ENCODE results near the gene LRMDA. TPM values are rescaled to one million over a fixed set of nuclear protein-coding genes. Genes with fewer than 3 reads are reported as not detected.

LRMDA gene
- total RNA-seq, 3 donors from 2014 or later, result 8.3 to 17.1 (median 11.1) TPM

- H3K9me3 ChIP-seq, result no peaks in the 10 kb centered on the region
- H3K27ac ChIP-seq, result peak overlapping the region; percentile 15 to 59
- TF ChIP-seq POLR2AphosphoS5 (IDR thresholded peaks at IDR 0.05) (no peak), CTCF (IDR thresholded peaks at IDR 0.05) (no peak), POLR2A (IDR thresholded peaks at IDR 0.05) (no peak)
- H3K4me1 ChIP-seq, result no peaks in the 10 kb centered on the region
- no peak overlapping the region for H3K4me3 ChIP-seq
- no peak for DNase-seq (ENCODE audit: low spot score in 2 of 2)
- H3K36me3 ChIP-seq, result no peaks in the 10 kb centered on the region
- intact Hi-C loops (cut with DNase I; ENCODE audit: low total_unique reads), result no loop called here
- H3K27me3 ChIP-seq, result no peaks in the 10 kb centered on the region
These were observed 457.6 kb downstream of the LRMDA start for GRCh38 chr10:75889051-75889450.

GRCh38 chr10:75894761-75895160, 463.3 kb downstream of the LRMDA start:
- no peaks in the 10 kb centered on the region for H3K36me3 ChIP-seq
- no peak overlapping the region for H3K27ac ChIP-seq
- intact Hi-C loops (cut with DNase I; ENCODE audit: low total_unique reads), result no loop called here
- no peaks in the 10 kb centered on the region for H3K4me1 ChIP-seq
- no peak for TF ChIP-seq POLR2A (IDR thresholded peaks at IDR 0.05)
- TF ChIP-seq CTCF (IDR thresholded peaks at IDR 0.05), result no peak
- no peak for TF ChIP-seq POLR2AphosphoS5 (IDR thresholded peaks at IDR 0.05)
- no peak overlapping the region for H3K4me3 ChIP-seq
- H3K27me3 ChIP-seq, result no peaks in the 10 kb centered on the region
- no peak for DNase-seq (ENCODE audit: low spot score in 2 of 2)
- H3K9me3 ChIP-seq, result no peaks in the 10 kb centered on the region

GRCh38 chr10:75895259-75895658, 463.8 kb downstream of the LRMDA start:
- Histone ChIP-seq H3K27ac (no peak overlapping the region), H3K4me3 (no peak overlapping the region), H3K36me3 (no peaks in the 10 kb centered on the region), H3K9me3 (no peaks in the 10 kb centered on the region), H3K27me3 (no peaks in the 10 kb centered on the region), H3K4me1 (no peaks in the 10 kb centered on the region)
- TF ChIP-seq POLR2AphosphoS5 (IDR thresholded peaks at IDR 0.05) (no peak), CTCF (IDR thresholded peaks at IDR 0.05) (no peak), POLR2A (IDR thresholded peaks at IDR 0.05) (no peak)
- intact Hi-C loops (cut with DNase I; ENCODE audit: low total_unique reads), result no loop called here
- DNase-seq (ENCODE audit: low spot score in 2 of 2), result no peak

GRCh38 chr10:75899816-75900390, 468.5 kb downstream of the LRMDA start:
- Histone ChIP-seq H3K36me3 (no peaks in the 10 kb centered on the region), H3K4me3 (no peak overlapping the region), H3K27ac (no peak overlapping the region), H3K4me1 (no peaks in the 10 kb centered on the region), H3K27me3 (no peaks in the 10 kb centered on the region), H3K9me3 (no peaks in the 10 kb centered on the region)
- intact Hi-C loops (cut with DNase I; ENCODE audit: low total_unique reads), result no loop called here
- no peak for TF ChIP-seq POLR2AphosphoS5 (IDR thresholded peaks at IDR 0.05)
- no peak for TF ChIP-seq CTCF (IDR thresholded peaks at IDR 0.05)
- no peak for TF ChIP-seq POLR2A (IDR thresholded peaks at IDR 0.05)
- no peak for DNase-seq (ENCODE audit: low spot score in 2 of 2)

GRCh38 chr10:75902816-75903215, 471.4 kb downstream of the LRMDA start:
- no peaks in the 10 kb centered on the region for H3K9me3 ChIP-seq
- no peaks in the 10 kb centered on the region for H3K36me3 ChIP-seq
- no peaks in the 10 kb centered on the region for H3K4me1 ChIP-seq
- no peak for DNase-seq (ENCODE audit: low spot score in 2 of 2)
- H3K4me3 ChIP-seq, result no peak overlapping the region
- TF ChIP-seq POLR2AphosphoS5 (IDR thresholded peaks at IDR 0.05) (no peak), CTCF (IDR thresholded peaks at IDR 0.05) (no peak), POLR2A (IDR thresholded peaks at IDR 0.05) (no peak)
- no peaks in the 10 kb centered on the region for H3K27me3 ChIP-seq
- no peak overlapping the region for H3K27ac ChIP-seq
- intact Hi-C loops (cut with DNase I; ENCODE audit: low total_unique reads), result no loop called here
